ENCODE data around the gene MSI2. TPM values are rescaled to one million over a fixed set of nuclear protein-coding genes. Genes with fewer than 3 reads are reported as not detected.

Gene MSI2
- total RNA-seq, 4 donors from 2014 or later: 9.9 to 18.5 (median 13.8) TPM

DNA sequence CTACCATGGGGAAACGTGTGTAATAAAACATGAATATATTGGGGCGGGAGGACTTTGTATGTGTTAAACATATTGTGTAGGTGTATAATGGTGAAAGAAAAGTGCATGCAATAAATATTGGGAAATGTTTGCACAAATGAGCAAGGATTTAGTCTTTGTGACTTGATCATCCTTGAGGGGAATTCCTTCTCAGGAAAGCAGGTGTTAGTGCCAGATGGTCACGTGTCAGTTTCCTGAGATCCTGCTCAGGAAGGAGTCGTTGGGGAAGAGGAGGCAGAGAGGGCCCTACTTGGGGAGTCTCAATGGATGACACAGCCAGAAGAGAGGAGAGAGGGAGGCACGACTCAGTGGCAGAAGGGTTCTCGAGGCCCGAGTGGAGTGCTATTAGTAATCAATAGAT, 53.2 kb downstream of the MSI2 start:
- H3K4me3 ChIP-seq (ENCODE audit: low read depth, poor library complexity, severe bottlenecking): no peak overlapping the region
- no peak for TF ChIP-seq POLR2A (IDR thresholded peaks at IDR 0.05)
- no peak for TF ChIP-seq CTCF (IDR thresholded peaks at IDR 0.05)
- no peak for DNase-seq (ENCODE audit: low spot score in 2 of 2)
- 66 to 73% methylated on average over 7 of the region's 7 CpGs for WGBS, 2 donors
- intact Hi-C loops (cut with DNase I; ENCODE audit: low total_unique reads): no loop called here

- 66 to 79% methylated on average over 10 of the region's 10 CpGs for WGBS, 2 donors
- intact Hi-C loops (cut with DNase I; ENCODE audit: low total_unique reads): no loop called here
- no peak for DNase-seq (ENCODE audit: low spot score in 2 of 2)
- no peak for TF ChIP-seq POLR2A (IDR thresholded peaks at IDR 0.05)
- TF ChIP-seq CTCF (IDR thresholded peaks at IDR 0.05): no peak
- H3K4me3 ChIP-seq (ENCODE audit: low read depth, poor library complexity, severe bottlenecking): no peak overlapping the region
These were observed 55.2 kb downstream of the MSI2 start for GRCh38 chr17:57311281-57312216.

DNA sequence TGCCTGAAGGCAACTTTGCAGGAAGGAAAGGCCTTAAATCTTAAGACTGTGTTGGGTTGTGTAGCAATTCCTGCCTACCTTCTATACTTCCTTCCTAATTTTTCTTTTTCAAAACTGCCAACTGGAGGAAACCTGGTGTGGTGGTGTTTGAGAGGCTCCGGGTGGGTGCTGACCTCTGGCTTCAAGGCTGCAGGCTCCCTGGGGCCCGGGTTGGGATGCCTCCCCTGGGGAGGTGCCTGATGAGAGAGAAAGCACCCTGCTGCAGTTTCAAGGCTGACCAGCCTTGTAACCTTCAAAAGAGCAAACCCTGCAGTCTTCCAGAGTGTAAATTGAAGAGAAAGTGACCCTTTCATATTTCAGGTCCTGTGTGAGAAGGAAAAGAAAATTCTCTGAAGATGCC, 55.9 kb downstream of the MSI2 start:
- TF ChIP-seq CTCF (IDR thresholded peaks at IDR 0.05) (no peak), POLR2A (IDR thresholded peaks at IDR 0.05) (no peak)

DNA sequence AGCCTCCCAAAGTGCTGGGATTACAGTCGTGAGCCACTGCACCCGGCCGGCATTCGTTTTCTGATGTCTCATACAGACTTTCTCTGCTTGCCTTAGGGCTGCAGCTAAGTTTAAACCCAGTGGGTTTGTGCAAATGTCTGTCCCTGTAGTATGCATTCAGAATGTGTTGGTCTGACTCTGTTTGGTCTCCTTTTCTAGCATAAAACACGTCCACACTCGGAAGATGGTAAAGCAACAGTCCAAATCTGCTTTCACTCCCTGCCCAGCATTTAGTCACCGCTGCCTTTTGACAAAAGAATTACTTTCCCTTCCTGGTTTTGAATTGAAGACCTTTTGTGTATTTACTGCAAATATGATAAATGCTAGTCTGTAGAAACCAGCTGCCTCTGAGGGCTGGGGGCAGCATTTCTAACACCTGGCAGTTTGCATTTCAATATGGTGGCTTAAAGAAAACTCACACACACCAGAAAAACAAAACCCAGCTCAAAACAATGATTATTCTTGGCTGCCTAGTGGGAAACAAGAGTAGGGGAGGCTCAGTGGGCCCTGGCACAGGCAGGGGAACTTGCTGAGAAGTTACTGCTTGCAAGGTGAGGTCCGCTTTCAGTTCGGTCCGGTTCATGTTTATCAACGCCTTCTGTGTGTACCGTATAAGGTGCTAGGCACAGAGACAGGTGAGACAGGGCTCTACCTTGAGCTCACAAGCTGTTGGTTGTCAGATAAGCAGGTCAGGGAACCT, 56.9 kb downstream of the MSI2 start:
- intact Hi-C loops (cut with DNase I; ENCODE audit: low total_unique reads): no loop called here
- TF ChIP-seq POLR2A (IDR thresholded peaks at IDR 0.05) (no peak), CTCF (IDR thresholded peaks at IDR 0.05) (no peak)
- no peak overlapping the region for H3K4me3 ChIP-seq (ENCODE audit: low read depth, poor library complexity, severe bottlenecking)
- DNase-seq (ENCODE audit: low spot score in 2 of 2): no peak
- WGBS, 2 donors: 91 to 92% methylated on average over 12 of the region's 12 CpGs

More for the DNA sequence above, 55.9 kb downstream of the MSI2 start:
- no peak overlapping the region for H3K4me3 ChIP-seq (ENCODE audit: low read depth, poor library complexity, severe bottlenecking)
- DNase-seq (ENCODE audit: low spot score in 2 of 2): no peak
- 63 to 76% methylated on average over 2 of the region's 2 CpGs for WGBS, 2 donors
- intact Hi-C loops (cut with DNase I; ENCODE audit: low total_unique reads): no loop called here

- DNase-seq (ENCODE audit: low spot score in 2 of 2): no peak
- 91 to 93% methylated on average over 16 of the region's 16 CpGs for WGBS, 2 donors
- TF ChIP-seq CTCF (IDR thresholded peaks at IDR 0.05) (no peak), POLR2A (IDR thresholded peaks at IDR 0.05) (no peak)
- intact Hi-C loops (cut with DNase I; ENCODE audit: low total_unique reads): no loop called here
- H3K4me3 ChIP-seq (ENCODE audit: low read depth, poor library complexity, severe bottlenecking): no peak overlapping the region
These were observed 59.0 kb downstream of the MSI2 start for GRCh38 chr17:57315061-57316015.
